ENCODE results near the gene DCHS1.

DNA sequence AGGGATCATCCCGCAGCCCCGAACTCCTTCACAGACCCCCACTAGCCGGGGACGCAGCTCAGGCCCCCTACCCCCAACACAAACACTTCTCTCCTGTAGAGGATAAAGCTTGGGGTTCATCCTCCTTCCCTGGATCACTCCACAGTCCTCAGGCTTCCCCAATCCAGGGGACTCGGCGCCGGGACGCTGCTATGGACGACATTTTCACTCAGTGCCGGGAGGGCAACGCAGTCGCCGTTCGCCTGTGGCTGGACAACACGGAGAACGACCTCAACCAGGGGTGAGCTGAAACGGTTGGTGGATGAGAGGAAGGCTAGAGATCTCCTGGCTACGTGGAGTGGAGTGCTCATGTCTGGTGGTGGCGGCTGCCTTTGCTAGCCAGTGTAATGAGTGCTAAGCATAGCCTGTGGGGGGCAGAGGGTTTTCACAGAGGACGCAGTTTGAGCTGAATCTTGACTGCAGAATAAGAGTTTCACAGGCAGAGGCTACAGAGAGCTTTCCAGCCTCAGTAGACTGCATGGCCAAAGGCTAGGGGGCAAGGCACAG is 51.5 kb downstream of the DCHS1 start:
- TF ChIP-seq POLR2A (IDR thresholded peaks at IDR 0.05; ENCODE audit: low read depth, low read length) (0 out of 2 replicates have a peak, but pooled peaks have one; percentile 51), TAF1 (IDR thresholded peaks at IDR 0.05; ENCODE audit: borderline replicate concordance, low read depth, low read length) (0 out of 2 replicates have a peak, but pooled peaks have one; percentile 46)
